Measurements from ENCODE around the gene ACOT7.

Gene ACOT7

GRCh38 chr1:6417961-6418667, 24.5 kb upstream of the ACOT7 start:
- TF ChIP-seq CTCF (IDR thresholded peaks at IDR 0.05): no peak

GRCh38 chr1:6416906-6417305, 23.3 kb upstream of the ACOT7 start:
- TF ChIP-seq CTCF (IDR thresholded peaks at IDR 0.05): no peak

- TF ChIP-seq CTCF (IDR thresholded peaks at IDR 0.05): no peak
Observed at GRCh38 chr1:6416295-6416656, 22.7 kb upstream of the ACOT7 start.

- TF ChIP-seq CTCF (IDR thresholded peaks at IDR 0.05): no peak
Observed at GRCh38 chr1:6414881-6415626, 21.5 kb upstream of the ACOT7 start.

- 0 out of 2 replicates have a peak, but pooled peaks have one; percentile 31 for TF ChIP-seq CTCF (IDR thresholded peaks at IDR 0.05)
Observed at GRCh38 chr1:6414443-6414844, 20.9 kb upstream of the ACOT7 start.

- TF ChIP-seq CTCF (IDR thresholded peaks at IDR 0.05): no peak
Observed at GRCh38 chr1:6412896-6413295, 19.3 kb upstream of the ACOT7 start.

GRCh38 chr1:6410248-6410893, 16.8 kb upstream of the ACOT7 start:
- no peak for TF ChIP-seq CTCF (IDR thresholded peaks at IDR 0.05)
